NCI-H187 treated with DMSO at 0.1 percent for 48 hours (cell line): ENCODE results near the gene CELSR1.

Source experiments
- DNase-seq: peaks from one replicate; lab custom pipeline; 2025; lab: John Stamatoyannopoulos, UW

Gene CELSR1

DNA sequence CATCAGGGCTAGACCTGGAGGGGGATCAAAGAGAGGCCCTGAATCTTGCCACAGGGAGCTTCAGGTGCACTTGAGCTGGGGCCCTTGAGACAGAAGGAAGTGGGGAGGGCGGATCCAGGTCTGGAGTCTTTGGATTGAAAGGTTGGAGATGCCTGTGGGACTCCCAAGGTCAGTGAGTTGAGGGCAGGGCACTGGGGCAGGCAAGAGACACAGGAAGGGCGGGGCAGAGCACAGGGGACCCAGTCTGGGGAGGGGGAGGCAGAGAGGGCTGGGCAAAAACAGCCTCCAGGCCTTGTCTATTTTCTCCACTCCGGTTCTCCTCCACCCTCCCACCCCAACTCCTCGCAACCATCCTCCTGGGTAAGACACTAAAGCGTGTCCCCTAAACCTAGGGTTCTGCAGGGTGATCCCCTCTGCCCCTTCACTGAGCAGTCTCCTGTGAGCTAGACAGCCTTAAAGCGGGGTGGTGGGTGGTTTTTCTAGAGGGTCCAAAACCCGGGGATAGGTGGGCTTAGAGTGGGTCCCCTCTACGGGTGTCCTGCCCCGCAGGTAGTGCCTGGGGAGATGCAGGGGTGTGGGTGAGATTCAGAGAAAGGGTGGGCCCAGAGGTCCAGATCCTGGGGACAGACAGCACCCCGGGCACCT, 38.6 kb upstream of the CELSR1 start:
- no peak for DNase-seq

DNA sequence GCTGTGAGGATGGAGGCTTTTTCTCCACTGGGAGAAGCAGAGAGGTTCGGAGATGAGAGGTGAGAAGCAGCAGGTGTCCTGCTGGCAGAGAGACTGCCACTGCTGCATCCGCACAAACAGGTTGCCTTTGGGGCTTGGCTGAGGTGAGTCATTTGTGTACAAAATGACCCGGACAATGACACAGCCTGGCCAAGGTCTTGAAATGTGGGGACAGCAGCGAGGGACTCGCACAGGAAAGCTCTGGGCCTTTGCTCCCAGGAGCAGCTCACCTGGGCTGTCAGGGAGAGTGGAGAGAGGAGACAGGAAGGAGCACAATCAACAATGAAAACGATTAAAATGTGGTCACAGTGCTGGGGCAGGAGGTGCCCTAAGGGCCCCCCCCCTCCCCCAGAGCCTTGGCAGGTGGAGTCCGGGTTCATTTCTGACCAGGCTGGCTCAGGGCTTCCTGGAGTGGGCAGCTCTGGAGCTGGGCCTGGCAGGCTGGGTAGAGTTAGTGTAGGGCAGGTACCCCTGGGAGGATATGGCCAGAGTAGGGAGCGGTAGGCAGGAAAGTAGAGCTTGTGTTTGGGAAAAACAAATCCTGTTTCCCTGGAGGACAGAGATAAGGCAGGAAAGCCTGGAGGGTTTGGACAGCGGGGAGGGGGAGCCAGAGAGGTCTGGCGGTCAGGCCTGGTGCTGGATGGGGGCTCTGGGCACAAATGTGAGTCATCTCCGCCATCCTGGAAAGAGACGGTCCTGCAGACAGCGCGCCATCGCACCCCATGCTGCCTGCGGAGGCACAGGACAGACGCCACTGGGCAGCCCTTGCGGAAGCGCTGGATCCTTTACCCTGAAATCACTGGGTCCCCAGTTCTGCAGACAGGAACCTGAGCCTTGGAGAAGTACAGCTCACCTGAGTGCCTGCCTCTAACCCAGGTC, 37.8 kb upstream of the CELSR1 start:
- DNase-seq = no peak

GRCh38 chr22:46574438-46574992, 37.1 kb upstream of the CELSR1 start:
- DNase-seq = no peak

DNA sequence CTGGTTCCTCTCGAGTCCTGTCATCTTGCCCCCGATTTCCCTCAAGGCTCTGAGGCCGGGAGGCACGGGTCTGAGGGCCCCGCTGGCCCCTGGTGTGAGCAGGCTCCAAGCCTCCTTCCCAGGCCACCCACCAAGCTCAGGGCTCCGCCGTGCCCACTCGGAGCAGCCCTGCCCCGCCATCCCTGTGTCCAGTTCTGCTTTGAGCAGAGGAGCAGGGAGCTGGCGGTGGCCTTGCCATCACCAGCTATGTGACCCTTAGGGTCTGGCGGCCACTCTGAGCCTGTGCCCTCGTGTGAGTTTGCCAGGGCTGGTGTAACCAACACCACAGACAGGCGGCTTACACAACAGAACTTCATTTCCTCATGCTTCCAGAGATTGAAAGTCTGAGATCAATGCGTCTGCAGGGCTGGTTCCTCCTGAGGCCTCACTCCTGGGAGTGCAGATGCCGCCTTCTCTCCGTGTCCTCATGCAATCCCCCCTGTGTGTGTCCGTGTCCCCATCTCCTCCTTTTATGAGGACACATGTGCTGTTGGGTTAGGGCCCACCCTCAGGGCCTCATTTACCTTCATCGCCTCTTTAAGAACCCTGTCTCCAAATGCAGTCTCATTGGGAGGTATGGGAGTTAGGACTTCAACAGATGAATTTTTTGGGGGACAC, 36.5 kb upstream of the CELSR1 start:
- no peak for DNase-seq

- DNase-seq = no peak
Observed at GRCh38 chr22:46572911-46573780, 35.7 kb upstream of the CELSR1 start.

DNA sequence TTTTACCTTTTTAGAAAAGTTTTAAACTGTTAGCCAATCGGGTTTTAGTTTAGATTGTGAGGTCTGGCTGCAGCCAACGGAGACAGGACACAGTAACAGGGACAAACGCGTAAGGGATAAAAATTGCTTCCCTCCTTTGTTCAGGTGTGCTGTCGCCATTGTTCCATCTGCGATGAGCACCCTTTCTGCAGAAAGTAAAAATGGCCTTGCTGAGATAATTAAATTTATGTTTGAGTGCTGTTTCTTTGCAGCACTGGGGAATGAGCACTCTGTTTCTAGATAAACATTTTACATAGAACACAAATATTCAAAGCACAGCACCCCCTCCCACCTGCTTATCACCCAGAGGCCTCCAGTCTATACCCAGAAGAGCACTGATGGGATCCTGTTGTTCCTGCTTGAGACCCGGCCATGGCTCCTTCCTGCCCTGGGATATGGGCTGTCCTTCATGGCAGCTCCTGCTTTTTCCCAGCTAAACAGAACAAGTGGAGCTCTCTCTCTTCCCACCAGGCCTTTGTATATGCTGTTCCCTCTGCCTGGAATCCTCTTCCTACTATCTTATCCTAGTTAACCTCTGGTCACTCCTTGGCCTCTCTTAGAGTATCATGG, 34.3 kb upstream of the CELSR1 start:
- no peak for DNase-seq

DNA sequence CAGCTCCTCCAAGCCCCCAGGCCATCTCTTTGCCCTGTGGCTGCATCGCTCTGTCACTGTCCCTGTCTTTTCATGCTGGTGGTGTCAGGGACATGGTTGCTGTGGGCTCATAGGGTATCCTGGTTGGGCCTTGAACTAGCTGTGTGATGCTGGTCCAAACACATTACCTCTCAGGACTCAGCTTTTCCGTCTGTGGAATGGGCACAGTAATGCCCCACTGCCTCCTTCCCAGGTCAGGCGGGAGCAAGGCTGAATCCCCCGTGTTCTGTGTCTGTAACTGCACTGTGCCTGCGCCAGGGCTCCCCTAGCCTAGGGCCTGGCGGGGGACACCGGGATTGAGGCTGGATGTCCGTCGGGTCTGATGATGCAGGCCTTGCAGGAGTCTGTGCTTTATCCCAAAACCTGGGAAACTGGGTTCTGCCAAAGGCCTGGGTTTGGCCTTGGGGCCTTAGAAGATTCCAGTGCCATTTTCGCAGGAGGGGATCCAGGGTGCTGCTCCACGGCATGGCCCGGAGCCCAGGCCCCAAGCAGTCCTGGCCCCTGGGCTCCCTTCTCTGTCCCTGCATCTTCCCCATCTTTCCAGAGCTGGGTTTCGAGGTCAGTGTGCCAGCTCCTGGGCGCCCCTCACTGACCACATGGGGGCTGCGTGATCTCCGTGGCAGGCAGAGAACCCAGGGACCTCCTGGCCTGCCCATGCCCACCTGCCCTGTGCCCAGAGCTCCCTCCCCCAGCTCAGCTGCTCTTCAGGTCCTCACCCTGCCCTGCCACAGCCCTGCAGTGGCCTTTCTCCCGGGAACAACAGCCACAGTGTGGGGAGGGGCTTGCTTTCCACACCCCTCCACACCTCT, 32.7 kb upstream of the CELSR1 start:
- DNase-seq = no peak

- no peak for DNase-seq
Observed at GRCh38 chr22:46569055-46569847, 31.8 kb upstream of the CELSR1 start.

- DNase-seq = no peak
Observed at GRCh38 chr22:46568102-46568809, 30.8 kb upstream of the CELSR1 start.

- DNase-seq = no peak
Observed at GRCh38 chr22:46567471-46567870, 30.1 kb upstream of the CELSR1 start.

- no peak for DNase-seq
Observed at GRCh38 chr22:46564084-46564714, 26.8 kb upstream of the CELSR1 start.

GRCh38 chr22:46563381-46564083, 26.1 kb upstream of the CELSR1 start:
- DNase-seq = no peak

GRCh38 chr22:46561435-46561905, 24.1 kb upstream of the CELSR1 start:
- no peak for DNase-seq

GRCh38 chr22:46560696-46561295, 23.4 kb upstream of the CELSR1 start:
- no peak for DNase-seq

- no peak for DNase-seq
Observed at GRCh38 chr22:46557736-46558480, 20.5 kb upstream of the CELSR1 start.

- DNase-seq = no peak
Observed at GRCh38 chr22:46556775-46557174, 19.4 kb upstream of the CELSR1 start.
